ENCODE measurements around the gene UBE2E2.

- no peak for TF ChIP-seq CTCF (IDR thresholded peaks at IDR 0.05)
- TF ChIP-seq POLR2A (IDR thresholded peaks at IDR 0.05) = no peak
Observed at GRCh38 chr3:23501201-23501802, 298.2 kb downstream of the UBE2E2 start.
